ENCODE data around the gene TAAR8. TPM values are rescaled to one million over a fixed set of nuclear protein-coding genes. Genes with fewer than 3 reads are reported as not detected.

Gene TAAR8
- total and polyA plus RNA-seq, 8 donors = not detected

- DNase-seq = no peak
- Histone ChIP-seq H3K9me3 (peaks cover 0 to 4% (median 2%) of the 10 kb centered on the region in 4 donors), H3K36me3 (no peaks in the 10 kb centered on the region), H3K4me1 (no peaks in the 10 kb centered on the region), H3K27ac (no peak overlapping the region), H3K4me3 (no peak overlapping the region), H3K27me3 (no peaks in the 10 kb centered on the region)
- intact Hi-C loops (cut with DNase I; ENCODE audit: low total_unique reads) = no loop called here
- no peak for TF ChIP-seq POLR2AphosphoS5 (IDR thresholded peaks at IDR 0.05)
- no peak for TF ChIP-seq CTCF (IDR thresholded peaks at IDR 0.05)
- 84 to 95% (median 94%) methylated on average over 1 of the region's 1 CpG for WGBS, 5 donors
Measured at GRCh38 chr6:132584698-132585097, 32.2 kb downstream of the TAAR8 start.

GRCh38 chr6:132587424-132587823 lies 35.0 kb downstream of the TAAR8 start:
- Histone ChIP-seq H3K9me3 (no peaks in the 10 kb centered on the region), H3K27ac (no peak overlapping the region), H3K36me3 (no peaks in the 10 kb centered on the region), H3K4me3 (no peak overlapping the region), H3K4me1 (no peaks in the 10 kb centered on the region), H3K27me3 (no peaks in the 10 kb centered on the region)
- no peak for DNase-seq
- TF ChIP-seq CTCF (IDR thresholded peaks at IDR 0.05) = no peak
- no peak for TF ChIP-seq POLR2AphosphoS5 (IDR thresholded peaks at IDR 0.05)
- no peak for TF ChIP-seq POLR2A (IDR thresholded peaks at IDR 0.05)
- TF ChIP-seq EP300 (IDR thresholded peaks at IDR 0.05) = no peak
- WGBS, 5 donors = 50 to 75% (median 66%) methylated on average over 2 of the region's 2 CpGs
- intact Hi-C loops (cut with DNase I; ENCODE audit: low total_unique reads) = no loop called here

GRCh38 chr6:132589454-132589853 lies 37.0 kb downstream of the TAAR8 start, which contains the start of gene TAAR5:
TSS of gene TAAR5 (minus strand) at chr6:132589741. CDS start at chr6:132589686, 55 bp downstream.
- no peaks in the 10 kb centered on the region for H3K36me3 ChIP-seq
- H3K4me1 ChIP-seq = no peaks in the 10 kb centered on the region
- no peaks in the 10 kb centered on the region for H3K27me3 ChIP-seq
- WGBS, 5 donors = 66 to 79% (median 78%) methylated on average over 5 of the region's 5 CpGs
- H3K9me3 ChIP-seq = no peaks in the 10 kb centered on the region
- no peak for TF ChIP-seq CTCF (IDR thresholded peaks at IDR 0.05)
- no peak for TF ChIP-seq EP300 (IDR thresholded peaks at IDR 0.05)
- no peak for TF ChIP-seq POLR2A (IDR thresholded peaks at IDR 0.05)
- no peak for TF ChIP-seq POLR2AphosphoS5 (IDR thresholded peaks at IDR 0.05)
- no peak for DNase-seq
- no peak within 1 kb of the TSS for H3K27ac ChIP-seq
- intact Hi-C loops (cut with DNase I; ENCODE audit: low total_unique reads) = no loop called here
- no peak within 1 kb of the TSS for H3K4me3 ChIP-seq

- H3K4me1 ChIP-seq = no peaks in the 10 kb centered on the region
- H3K4me3 ChIP-seq = no peak overlapping the region
- no peak overlapping the region for H3K27ac ChIP-seq
- DNase-seq = no peak
- TF ChIP-seq CTCF (IDR thresholded peaks at IDR 0.05) = no peak
- TF ChIP-seq EP300 (IDR thresholded peaks at IDR 0.05) = no peak
- TF ChIP-seq POLR2AphosphoS5 (IDR thresholded peaks at IDR 0.05) = no peak
- no peak for TF ChIP-seq POLR2A (IDR thresholded peaks at IDR 0.05)
- intact Hi-C loops (cut with DNase I; ENCODE audit: low total_unique reads) = no loop called here
- H3K9me3 ChIP-seq = no peaks in the 10 kb centered on the region
- H3K36me3 ChIP-seq = no peaks in the 10 kb centered on the region
- WGBS, 5 donors = 46 to 68% (median 62%) methylated on average over 1 of the region's 1 CpG
- no peaks in the 10 kb centered on the region for H3K27me3 ChIP-seq
Measured at GRCh38 chr6:132590362-132590761, 37.9 kb downstream of the TAAR8 start.
